IMR-90 (cell line): ENCODE data around the gene MFN2.

Experiments used
- BHLHE40 ChIP-seq: fragments of 150-350 bp; IDR thresholded peaks from 2 replicates; pipeline ENCODE4 v1.6.1; 2016; ENCODE audit warnings: mild to moderate bottlenecking, low read depth, low read length
- CHD1 ChIP-seq: IDR thresholded peaks from 2 replicates; pipeline ENCODE4 v1.6.1; 2012; ENCODE audit warnings: low read depth, low read length, improper control_type of control experiment
- CTCF ChIP-seq: conservative IDR thresholded peaks from 2 replicates; pipeline ENCODE4 v1.5.1; 2012; ENCODE audit warnings: mild to moderate bottlenecking, low read depth, low read length, improper control_type of control experiment
- FOS ChIP-seq: fragments of 150-350 bp; IDR thresholded peaks from 2 replicates; pipeline ENCODE4 v1.6.1; 2016; ENCODE audit warnings: low read depth, low read length
- POLR2A ChIP-seq: IDR thresholded peaks from 2 replicates; pipeline ENCODE4 v1.6.1; 2012; ENCODE audit warnings: mild to moderate bottlenecking, low read depth, low read length
- RCOR1 ChIP-seq: IDR thresholded peaks from 2 replicates; pipeline ENCODE4 v1.6.1; 2012; ENCODE audit warnings: mild to moderate bottlenecking, low read length, improper control_type of control experiment; ENCODE audit not compliant: insufficient replicate concordance
- SMC3 ChIP-seq: fragments of 150-350 bp; IDR thresholded peaks from 2 replicates; pipeline ENCODE4 v1.6.1; 2016; ENCODE audit warnings: low read depth, mild to moderate bottlenecking, antibody characterized with exemption, low read length, moderate library complexity

GRCh38 chr1:11963622-11964021 is 16.6 kb upstream of the MFN2 start:
- no peak for TF ChIP-seq SMC3
- no peak for TF ChIP-seq RCOR1
- TF ChIP-seq BHLHE40, result no peak
- TF ChIP-seq CTCF, result no peak
- TF ChIP-seq POLR2A, result no peak
- no peak for TF ChIP-seq CHD1
- no peak for TF ChIP-seq FOS
